ENCODE measurements around the gene BPGM.

DNA sequence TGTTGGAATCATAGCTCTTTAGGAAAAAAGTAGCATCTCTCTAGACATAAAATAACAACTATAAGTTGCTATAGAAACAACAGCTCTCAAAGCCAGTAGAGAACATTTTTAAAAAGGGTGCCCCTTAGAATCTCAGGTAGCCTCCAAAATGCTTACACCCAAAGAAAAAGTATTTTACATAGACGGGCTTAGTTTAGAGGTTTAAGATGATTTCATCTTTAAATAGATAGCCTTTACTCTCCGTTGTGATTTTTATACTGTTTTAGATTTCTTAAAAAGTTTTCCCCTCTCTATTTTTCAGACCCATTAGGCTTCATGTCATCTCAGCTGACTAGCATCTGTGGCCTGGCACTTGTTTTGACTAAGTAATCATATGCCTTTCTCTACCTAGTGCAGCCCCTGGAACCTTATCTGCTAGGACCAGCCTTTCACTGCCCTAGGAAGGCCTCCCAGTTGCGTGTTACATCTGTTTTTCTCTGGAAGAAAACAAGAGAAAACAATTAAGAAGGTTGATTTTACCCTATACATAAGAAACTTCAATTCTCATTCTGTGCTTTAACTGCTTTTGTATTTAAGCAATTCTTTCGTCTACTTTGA is 6.9 kb upstream of the BPGM start:
- TF ChIP-seq, protein P1, sequence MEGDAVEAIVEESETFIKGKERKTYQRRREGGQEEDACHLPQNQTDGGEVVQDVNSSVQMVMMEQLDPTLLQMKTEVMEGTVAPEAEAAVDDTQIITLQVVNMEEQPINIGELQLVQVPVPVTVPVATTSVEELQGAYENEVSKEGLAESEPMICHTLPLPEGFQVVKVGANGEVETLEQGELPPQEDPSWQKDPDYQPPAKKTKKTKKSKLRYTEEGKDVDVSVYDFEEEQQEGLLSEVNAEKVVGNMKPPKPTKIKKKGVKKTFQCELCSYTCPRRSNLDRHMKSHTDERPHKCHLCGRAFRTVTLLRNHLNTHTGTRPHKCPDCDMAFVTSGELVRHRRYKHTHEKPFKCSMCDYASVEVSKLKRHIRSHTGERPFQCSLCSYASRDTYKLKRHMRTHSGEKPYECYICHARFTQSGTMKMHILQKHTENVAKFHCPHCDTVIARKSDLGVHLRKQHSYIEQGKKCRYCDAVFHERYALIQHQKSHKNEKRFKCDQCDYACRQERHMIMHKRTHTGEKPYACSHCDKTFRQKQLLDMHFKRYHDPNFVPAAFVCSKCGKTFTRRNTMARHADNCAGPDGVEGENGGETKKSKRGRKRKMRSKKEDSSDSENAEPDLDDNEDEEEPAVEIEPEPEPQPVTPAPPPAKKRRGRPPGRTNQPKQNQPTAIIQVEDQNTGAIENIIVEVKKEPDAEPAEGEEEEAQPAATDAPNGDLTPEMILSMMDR (IDR thresholded peaks at IDR 0.05): no peak
- no peak for TF ChIP-seq POLR2A (IDR thresholded peaks at IDR 0.05)
